Cardiac muscle cell (in vitro differentiated cells and primary cell): Measurements from ENCODE around the gene CBX4. TPM values are rescaled to one million over a fixed set of nuclear protein-coding genes. Genes with fewer than 3 reads are reported as not detected.

Experiments
- DNase-seq, 2 donors: peaks; one replicate each; pipeline versions ENCODE4 v3.0.0 to v3.0.0-alpha.2; 2010 to 2017; ENCODE audit warnings: low read depth in 1 of 2, low spot score in 1 of 2
- H3K27ac ChIP-seq: fragments of 200-600 bp; sonication (generic); 2 replicates; pipeline ENCODE4 v1.5.1; 2016
- H3K27me3 ChIP-seq: fragments of 200-600 bp; sonication (generic); 2 replicates; pipeline ENCODE4 v1.6.0; 2016; ENCODE audit warnings: control low read depth
- H3K36me3 ChIP-seq: fragments of 200-600 bp; sonication (generic); 2 replicates; pipeline ENCODE4 v1.5.1; 2016; ENCODE audit warnings: control low read depth
- H3K4me1 ChIP-seq: fragments of 200-600 bp; sonication (generic); 2 replicates; pipeline ENCODE4 v1.8.1; 2017; ENCODE audit warnings: low read depth, mild to moderate bottlenecking, mixed run types
- H3K4me3 ChIP-seq: fragments of 200-600 bp; sonication (generic); 2 replicates; pipeline ENCODE4 v1.5.1; 2016; ENCODE audit warnings: mild to moderate bottlenecking
- H3K9me3 ChIP-seq: fragments of 200-600 bp; sonication (generic); 2 replicates; pipeline ENCODE4 v1.5.1; 2017; ENCODE audit warnings: low read depth, mild to moderate bottlenecking, control low read depth
- CTCF ChIP-seq: IDR thresholded peaks from 2 replicates; pipeline ENCODE4 v1.5.1; 2012; ENCODE audit warnings: low read depth, mild to moderate bottlenecking, low read length
- polyA plus RNA-seq: library from polyadenylated mRNA; unstranded; fragments of >200 nt; fragmentation: Nextera tagmentation; extraction: Ambion mirVana; gene quantifications from 2 replicates; pipeline ENCODE4 v1.2.1, GENCODE V29; 2016
- total RNA-seq: library from RNA; depleted of rRNA; stranded (reverse); fragments of >200 nt; gene quantifications from 2 replicates; pipeline ENCODE4 v1.2.3, GENCODE V29; 2016

Gene CBX4
- total and polyA plus RNA-seq, 2 experiments from 2014 or later, result 43.6 to 91.6 TPM

- no peaks in the 10 kb centered on the region for H3K9me3 ChIP-seq
- H3K4me1 ChIP-seq, result peaks cover 46% of the 10 kb centered on the region
- no peaks in the 10 kb centered on the region for H3K36me3 ChIP-seq
- peaks cover 60% of the 10 kb centered on the region for H3K27me3 ChIP-seq
- TF ChIP-seq CTCF, result peak; percentile 12
- peak overlapping the region; percentile 78 for H3K4me3 ChIP-seq
- DNase-seq, result peak; percentile 78 to 88
- H3K27ac ChIP-seq, result no peak overlapping the region
Measured at GRCh38 chr17:79836972-79837887, 2.0 kb downstream of the CBX4 start.

GRCh38 chr17:79836510-79836971 lies 2.7 kb downstream of the CBX4 start:
- H3K4me1 ChIP-seq, result peaks cover 53% of the 10 kb centered on the region
- no peak for TF ChIP-seq CTCF
- no peak overlapping the region for H3K27ac ChIP-seq
- H3K27me3 ChIP-seq, result peaks cover 53% of the 10 kb centered on the region
- no peaks in the 10 kb centered on the region for H3K9me3 ChIP-seq
- no peaks in the 10 kb centered on the region for H3K36me3 ChIP-seq
- peak in 1 of 2 donors; percentile 58 for DNase-seq
- H3K4me3 ChIP-seq, result no peak overlapping the region

GRCh38 chr17:79835953-79836509 lies 3.2 kb downstream of the CBX4 start:
- H3K4me1 ChIP-seq, result peaks cover 58% of the 10 kb centered on the region
- no peak overlapping the region for H3K27ac ChIP-seq
- no peaks in the 10 kb centered on the region for H3K36me3 ChIP-seq
- peak in 1 of 2 donors; percentile 44 for DNase-seq
- no peak for TF ChIP-seq CTCF
- H3K27me3 ChIP-seq, result peaks cover 48% of the 10 kb centered on the region
- no peaks in the 10 kb centered on the region for H3K9me3 ChIP-seq
- no peak overlapping the region for H3K4me3 ChIP-seq

GRCh38 chr17:79835470-79835899 lies 3.8 kb downstream of the CBX4 start:
- H3K36me3 ChIP-seq, result no peaks in the 10 kb centered on the region
- peak in 1 of 2 donors; percentile 56 for DNase-seq
- peaks cover 43% of the 10 kb centered on the region for H3K27me3 ChIP-seq
- peaks cover 64% of the 10 kb centered on the region for H3K4me1 ChIP-seq
- no peak for TF ChIP-seq CTCF
- H3K9me3 ChIP-seq, result no peaks in the 10 kb centered on the region
- H3K27ac ChIP-seq, result no peak overlapping the region
- H3K4me3 ChIP-seq, result no peak overlapping the region

GRCh38 chr17:79834565-79835469 lies 4.4 kb downstream of the CBX4 start:
- Histone ChIP-seq H3K9me3 (no peaks in the 10 kb centered on the region), H3K27me3 (peaks cover 36% of the 10 kb centered on the region), H3K4me1 (peaks cover 69% of the 10 kb centered on the region), H3K27ac (no peak overlapping the region), H3K4me3 (no peak overlapping the region), H3K36me3 (no peaks in the 10 kb centered on the region)
- peak; percentile 15 to 54 for DNase-seq
- peak; percentile 71 for TF ChIP-seq CTCF
